ENCODE data around the gene MARCHF10. TPM values are rescaled to one million over a fixed set of nuclear protein-coding genes. Genes with fewer than 3 reads are reported as not detected.
"Not testable (repeated sequence)": the region's sequence is repeated elsewhere in the genome, so short reads cannot be mapped to it uniquely, and the experiment has no call there.

MARCHF10 gene
- 0.03 and 0.41 TPM in 2 replicates for total RNA-seq (2014; rRNA removed; shearing (Covaris generic))

DNA sequence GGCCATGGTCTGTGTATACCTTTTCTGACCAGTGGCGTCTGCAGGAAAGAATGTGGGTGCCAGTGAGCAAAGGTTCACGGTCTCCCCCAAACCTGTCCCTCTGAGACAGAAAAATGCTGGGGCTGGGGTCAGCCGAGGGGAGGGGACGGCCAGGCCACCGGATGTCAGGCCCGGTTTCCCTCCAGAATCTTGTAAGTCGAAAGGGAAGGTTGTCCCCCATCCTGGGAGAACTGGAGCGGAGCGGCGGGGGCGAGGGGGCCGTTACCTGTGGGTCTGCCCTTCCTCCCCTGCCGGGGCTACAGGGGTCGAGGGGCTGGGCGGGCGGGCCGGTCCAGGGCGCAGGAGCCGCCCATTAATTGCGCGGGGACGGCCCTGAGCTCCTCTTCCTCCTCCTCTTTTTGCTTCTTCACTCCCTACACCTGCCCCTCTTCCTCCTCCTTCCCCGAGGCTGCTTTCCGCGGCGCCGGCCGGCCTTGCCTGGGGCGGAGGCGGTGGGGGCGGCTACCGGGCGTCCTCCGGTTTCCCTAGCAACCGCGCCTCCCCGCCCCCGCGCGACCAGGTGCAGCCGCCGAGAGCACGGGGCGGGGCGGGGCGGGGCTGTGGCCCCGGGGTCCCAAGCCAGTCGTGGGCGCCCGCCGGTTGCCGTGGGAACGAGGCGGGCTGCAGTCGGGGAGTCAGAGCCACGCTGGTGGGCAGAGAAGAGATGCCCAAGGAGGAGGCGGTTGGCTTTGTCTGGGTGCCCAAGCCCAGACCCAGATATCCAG lies at the start of gene MARCHF10:
TSS of gene MARCHF10 (minus strand) at position 503 of the 764 bp plus-strand sequence. CDS start 6,579 bp downstream, outside the sequence.
- no peaks in the 10 kb centered on the region for H3K36me3 ChIP-seq (replicated peaks; ENCODE audit: control insufficient read depth, insufficient read depth, low read length)
- DNase-seq = peak; percentile 96
- peak within 1 kb of the TSS; percentile 40 for H3K4me3 ChIP-seq (ENCODE audit: insufficient read depth, low read depth, low read length)
- H3K27me3 ChIP-seq (ENCODE audit: control insufficient read depth, insufficient read depth, low read length) = no peaks in the 10 kb centered on the region; the same call in 1 of the 2 replicates

- H3K4me3 ChIP-seq (ENCODE audit: insufficient read depth, low read depth, low read length) = no peak overlapping the region
- DNase-seq = no peak
- no peaks in the 10 kb centered on the region for H3K27me3 ChIP-seq (ENCODE audit: control insufficient read depth, insufficient read depth, low read length)
- H3K36me3 ChIP-seq (replicated peaks; ENCODE audit: control insufficient read depth, insufficient read depth, low read length) = no peaks in the 10 kb centered on the region
Observed at GRCh38 chr17:62857526-62857925, 49.4 kb upstream of the MARCHF10 start.

DNA sequence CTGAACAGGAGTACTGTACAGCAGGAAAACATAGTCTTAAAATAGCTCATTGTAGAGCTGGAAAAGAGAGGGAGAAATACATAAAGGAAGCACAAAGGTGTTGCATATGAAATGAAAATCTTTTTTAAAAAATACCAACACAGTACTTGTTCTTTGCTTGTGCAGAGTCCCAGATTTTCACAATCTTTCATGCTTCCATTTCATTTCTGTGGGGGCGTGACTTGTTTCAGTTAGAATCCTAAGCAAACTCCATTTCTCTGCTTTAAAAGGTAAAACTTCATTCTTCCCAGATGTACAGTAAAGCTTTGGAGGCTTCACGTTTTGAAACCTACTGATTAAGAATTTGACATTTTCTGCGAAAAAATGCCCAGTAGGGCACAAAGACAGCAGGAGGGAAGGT lies 48.5 kb upstream of the MARCHF10 start:
- no peak for DNase-seq
- no peaks in the 10 kb centered on the region for H3K27me3 ChIP-seq (ENCODE audit: control insufficient read depth, insufficient read depth, low read length)
- H3K4me3 ChIP-seq (ENCODE audit: insufficient read depth, low read depth, low read length) = no peak overlapping the region
- no peaks in the 10 kb centered on the region for H3K36me3 ChIP-seq (replicated peaks; ENCODE audit: control insufficient read depth, insufficient read depth, low read length)

GRCh38 chr17:62855156-62855555 lies 47.0 kb upstream of the MARCHF10 start:
- Histone ChIP-seq H3K4me3 (ENCODE audit: insufficient read depth, low read depth, low read length) (no peak overlapping the region), H3K36me3 (replicated peaks; ENCODE audit: control insufficient read depth, insufficient read depth, low read length) (no peaks in the 10 kb centered on the region), H3K27me3 (ENCODE audit: control insufficient read depth, insufficient read depth, low read length) (no peaks in the 10 kb centered on the region)
- DNase-seq = no peak

DNA sequence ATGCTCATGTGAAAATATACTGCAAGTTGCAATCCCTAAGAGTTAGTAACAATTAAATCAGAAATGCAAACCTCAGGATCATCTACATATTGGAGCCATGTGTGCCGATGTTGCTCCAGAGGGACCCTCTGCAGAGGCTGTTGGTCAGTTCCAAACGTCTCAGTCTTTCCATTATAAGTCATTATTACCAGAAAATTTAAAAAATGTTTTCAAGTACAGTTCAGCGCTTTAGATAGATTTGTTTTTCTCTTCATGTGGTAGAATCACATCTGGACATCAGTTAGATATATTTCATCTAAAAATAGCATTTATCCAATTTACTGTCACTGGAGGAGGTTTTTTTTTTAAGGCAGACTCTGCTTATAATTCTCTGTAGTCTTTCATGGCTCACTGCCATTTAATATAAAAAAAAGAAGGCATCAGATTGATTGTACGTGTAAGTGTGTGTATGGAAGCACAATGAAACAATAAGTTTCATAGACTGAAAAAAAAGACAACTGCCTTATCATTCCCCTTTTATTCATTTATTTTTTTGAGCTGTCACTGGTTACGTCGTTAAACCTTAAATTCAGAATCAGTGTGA lies 46.1 kb upstream of the MARCHF10 start:
- Histone ChIP-seq H3K36me3 (replicated peaks; ENCODE audit: control insufficient read depth, insufficient read depth, low read length) (no peaks in the 10 kb centered on the region), H3K27me3 (ENCODE audit: control insufficient read depth, insufficient read depth, low read length) (no peaks in the 10 kb centered on the region), H3K4me3 (ENCODE audit: insufficient read depth, low read depth, low read length) (no peak overlapping the region)
- DNase-seq = no peak

DNA sequence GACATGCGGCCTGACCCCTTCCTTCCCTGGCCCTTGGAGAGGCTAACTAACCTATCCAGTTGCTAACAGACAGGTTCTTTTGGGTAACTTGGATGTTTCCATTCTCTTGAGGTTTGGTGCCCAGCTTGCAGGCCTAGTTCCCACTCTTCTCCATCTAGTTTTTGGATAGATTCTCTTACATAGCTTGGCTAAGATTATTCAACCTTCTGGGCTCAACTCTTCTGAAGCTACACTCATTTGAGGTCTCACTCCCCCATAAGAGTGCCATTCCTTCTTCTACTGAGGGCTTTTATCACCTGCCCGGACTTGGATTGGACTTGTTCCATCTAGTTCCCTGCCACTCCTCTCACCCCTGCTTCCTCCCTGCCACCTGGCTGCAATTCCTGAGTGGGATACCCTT lies 44.1 kb upstream of the MARCHF10 start:
- Histone ChIP-seq H3K27me3 (ENCODE audit: control insufficient read depth, insufficient read depth, low read length) (no peaks in the 10 kb centered on the region), H3K4me3 (ENCODE audit: insufficient read depth, low read depth, low read length) (no peak overlapping the region), H3K36me3 (replicated peaks; ENCODE audit: control insufficient read depth, insufficient read depth, low read length) (no peaks in the 10 kb centered on the region)
- no peak for DNase-seq

- not testable (repeated sequence) for H3K4me3 ChIP-seq (ENCODE audit: insufficient read depth, low read depth, low read length); H3K36me3 ChIP-seq (replicated peaks; ENCODE audit: control insufficient read depth, insufficient read depth, low read length); DNase-seq; H3K27me3 ChIP-seq (ENCODE audit: control insufficient read depth, insufficient read depth, low read length)
Observed at GRCh38 chr17:62849591-62850415, 41.7 kb upstream of the MARCHF10 start.

DNA sequence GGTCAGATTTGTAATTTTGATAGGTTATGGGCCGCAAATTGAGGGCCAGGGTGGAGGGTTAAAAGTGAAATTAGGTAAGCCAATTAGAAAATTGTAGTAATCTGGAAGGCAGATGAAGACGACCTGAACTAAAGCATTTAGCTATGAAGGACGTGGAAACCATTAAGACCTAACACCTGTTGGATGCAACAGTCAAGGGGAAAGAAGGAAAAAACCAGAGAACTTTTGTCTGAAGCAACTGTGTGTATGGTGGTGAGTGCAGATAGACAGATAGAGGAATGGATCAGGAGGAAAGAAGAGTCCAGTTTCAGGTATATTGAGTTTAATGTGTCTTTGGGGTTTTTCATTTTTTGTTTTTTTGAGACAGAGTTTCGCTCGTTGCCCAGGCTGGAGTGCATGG lies 40.2 kb upstream of the MARCHF10 start:
- Histone ChIP-seq H3K27me3 (ENCODE audit: control insufficient read depth, insufficient read depth, low read length) (no peaks in the 10 kb centered on the region), H3K36me3 (replicated peaks; ENCODE audit: control insufficient read depth, insufficient read depth, low read length) (no peaks in the 10 kb centered on the region), H3K4me3 (ENCODE audit: insufficient read depth, low read depth, low read length) (no peak overlapping the region)
- no peak for DNase-seq

DNA sequence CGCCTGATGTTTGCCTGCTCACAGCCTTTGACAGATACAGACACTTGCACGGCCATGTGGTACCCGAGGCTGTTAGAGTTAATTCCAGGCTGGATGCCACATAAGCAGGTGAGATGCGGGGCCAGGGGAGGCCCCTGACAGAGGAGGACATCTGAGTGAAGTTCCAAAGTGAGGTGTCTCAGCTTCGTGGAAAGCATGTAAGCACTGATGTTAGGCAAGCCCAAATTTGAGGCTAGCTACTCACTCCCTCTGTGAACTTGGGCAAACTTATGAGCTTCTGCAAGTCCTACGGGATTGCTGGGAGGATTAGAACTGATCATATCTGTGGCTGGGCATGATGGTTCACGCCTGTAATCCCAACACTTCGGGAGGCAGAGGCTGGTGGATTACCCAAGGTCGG lies 39.3 kb upstream of the MARCHF10 start:
- H3K27me3 ChIP-seq (ENCODE audit: control insufficient read depth, insufficient read depth, low read length) = no peaks in the 10 kb centered on the region
- H3K4me3 ChIP-seq (ENCODE audit: insufficient read depth, low read depth, low read length) = no peak overlapping the region
- no peaks in the 10 kb centered on the region for H3K36me3 ChIP-seq (replicated peaks; ENCODE audit: control insufficient read depth, insufficient read depth, low read length)
- DNase-seq = no peak

DNA sequence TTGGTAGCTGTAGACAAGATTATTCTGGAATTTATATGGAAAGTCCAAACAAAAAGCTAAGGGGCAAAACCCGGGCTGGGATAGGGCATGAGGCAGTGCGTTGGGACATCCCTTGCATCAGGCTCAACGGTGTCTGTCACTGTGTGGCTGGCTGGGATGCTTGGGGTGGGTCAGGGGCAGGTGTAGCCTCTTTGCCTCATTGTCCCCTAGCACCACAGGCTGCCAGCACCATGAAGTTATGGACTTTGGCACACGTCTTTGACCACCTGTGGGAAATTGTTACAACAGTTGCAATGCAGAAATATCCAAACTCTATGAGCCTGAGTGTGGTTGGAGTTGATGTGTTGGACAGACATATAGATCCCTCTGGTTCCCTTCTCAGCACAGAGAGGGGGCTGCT lies 32.8 kb upstream of the MARCHF10 start:
- H3K36me3 ChIP-seq (replicated peaks; ENCODE audit: control insufficient read depth, insufficient read depth, low read length) = no peaks in the 10 kb centered on the region
- H3K4me3 ChIP-seq (ENCODE audit: insufficient read depth, low read depth, low read length) = no peak overlapping the region
- H3K27me3 ChIP-seq (ENCODE audit: control insufficient read depth, insufficient read depth, low read length) = no peaks in the 10 kb centered on the region
- DNase-seq = no peak

DNA sequence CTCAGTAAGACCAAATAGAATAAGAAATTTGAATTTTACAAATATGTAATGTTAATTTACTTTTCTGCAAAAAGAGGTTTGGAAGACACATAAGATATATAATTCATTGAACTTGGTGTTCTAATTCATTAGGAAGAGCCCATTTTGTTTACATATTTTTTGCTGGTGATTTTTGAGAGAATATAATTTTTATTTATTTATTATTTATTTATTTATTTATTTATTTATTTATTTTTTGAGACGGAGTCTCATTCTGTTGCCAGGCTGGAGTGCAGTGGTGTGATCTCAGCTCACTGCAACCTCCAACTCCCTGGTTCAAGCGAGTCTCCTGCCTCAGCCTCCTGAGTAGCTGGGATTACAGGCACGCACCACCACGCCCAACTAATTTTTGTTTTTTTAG lies 25.7 kb upstream of the MARCHF10 start:
- not testable (repeated sequence) for H3K27me3 ChIP-seq (ENCODE audit: control insufficient read depth, insufficient read depth, low read length); H3K4me3 ChIP-seq (ENCODE audit: insufficient read depth, low read depth, low read length); H3K36me3 ChIP-seq (replicated peaks; ENCODE audit: control insufficient read depth, insufficient read depth, low read length); DNase-seq

DNA sequence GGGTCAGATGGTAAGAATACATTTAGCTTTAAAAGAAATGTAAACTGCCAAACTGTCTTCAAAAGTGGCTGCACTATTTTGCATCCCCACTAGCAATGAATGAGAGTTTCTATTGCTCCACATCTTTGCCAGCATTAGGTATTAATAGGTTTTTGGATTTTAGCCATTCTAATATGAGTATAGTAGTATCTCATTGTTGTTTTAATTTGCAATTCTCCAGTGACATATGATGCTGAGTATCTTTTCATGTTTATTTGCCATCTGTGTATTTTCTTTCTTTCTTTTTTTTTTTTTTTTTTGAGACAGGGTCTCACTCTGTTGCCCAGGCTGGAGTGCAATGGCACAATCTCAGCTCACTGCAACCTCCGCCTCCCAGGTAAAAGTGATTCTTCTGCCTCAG lies 24.3 kb upstream of the MARCHF10 start:
- DNase-seq = no peak

GRCh38 chr17:62831066-62831465 lies 23.0 kb upstream of the MARCHF10 start:
- H3K36me3 ChIP-seq (replicated peaks; ENCODE audit: control insufficient read depth, insufficient read depth, low read length); H3K27me3 ChIP-seq (ENCODE audit: control insufficient read depth, insufficient read depth, low read length); DNase-seq; H3K4me3 ChIP-seq (ENCODE audit: insufficient read depth, low read depth, low read length): not testable (repeated sequence)

More for the DNA sequence above, 24.3 kb upstream of the MARCHF10 start:
- Histone ChIP-seq H3K27me3 (ENCODE audit: control insufficient read depth, insufficient read depth, low read length) (no peaks in the 10 kb centered on the region), H3K4me3 (ENCODE audit: insufficient read depth, low read depth, low read length) (no peak overlapping the region), H3K36me3 (replicated peaks; ENCODE audit: control insufficient read depth, insufficient read depth, low read length) (no peaks in the 10 kb centered on the region)

DNA sequence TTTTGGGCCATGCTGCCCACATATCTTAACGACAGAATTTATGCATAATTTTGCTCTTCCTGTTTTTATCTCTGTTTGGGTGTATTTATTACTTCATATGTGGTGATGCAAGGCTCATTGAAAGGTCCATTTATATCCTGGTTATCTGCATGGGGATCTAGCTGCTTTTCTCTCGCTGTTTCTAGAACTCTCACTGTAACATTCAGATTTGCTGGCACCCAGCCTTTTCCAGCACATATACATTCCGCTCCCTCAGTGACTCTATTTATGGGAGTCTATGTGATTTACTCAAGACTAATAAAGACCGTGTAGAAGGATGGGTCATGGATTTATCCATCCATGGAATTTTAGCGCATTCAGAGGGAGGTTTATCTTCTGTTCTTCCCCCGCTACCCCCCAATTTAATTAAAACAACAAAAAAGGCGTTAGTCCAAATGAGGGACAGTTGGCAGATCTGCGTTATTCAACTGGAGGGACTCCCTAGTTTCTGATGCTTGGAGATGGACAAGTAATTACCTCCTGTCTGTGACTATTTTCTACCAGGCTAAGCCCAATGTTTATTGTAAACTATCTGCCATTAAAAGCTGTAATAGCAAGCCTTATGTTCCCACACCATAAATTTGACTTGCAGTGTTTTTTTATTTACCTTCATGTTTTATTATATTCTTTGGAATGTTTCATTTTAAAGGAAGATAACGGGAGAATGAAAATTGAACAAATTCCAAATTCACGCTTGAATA lies 19.8 kb upstream of the MARCHF10 start:
- no peak for DNase-seq

More for the DNA sequence above, 19.8 kb upstream of the MARCHF10 start:
- Histone ChIP-seq H3K36me3 (replicated peaks; ENCODE audit: control insufficient read depth, insufficient read depth, low read length) (no peaks in the 10 kb centered on the region), H3K4me3 (ENCODE audit: insufficient read depth, low read depth, low read length) (no peak overlapping the region), H3K27me3 (ENCODE audit: control insufficient read depth, insufficient read depth, low read length) (no peaks in the 10 kb centered on the region)

Measured in H7 (cell line).